HepG2 (cell line): ENCODE data around the gene PRKN. TPM values are rescaled to one million over a fixed set of nuclear protein-coding genes. Genes with fewer than 3 reads are reported as not detected.

Experiments
- ATAC-seq: fragments of 200-7000 bp; cut with Tn5 transposase; 3 replicates; pipeline ENCODE4 v1.9.1; 2020; ENCODE audit warnings: mild to moderate bottlenecking, moderate library complexity
- BruUV-seq: library from RNA; stranded (reverse); fragments of 400-500 nt; replicated peaks from 2 replicates; lab custom pipeline; 2021; lab: Mats Ljungman, UMichigan
- CTCF ChIA-PET: fragments of 300-600 bp; formaldehyde crosslinking; extraction: SDS; loops from one replicate; lab custom pipeline; 2021; ENCODE audit warnings: low total read pairs, inconsistent platforms, low intra/inter-chr PET ratio; lab: Yijun Ruan, JAX
- POLR2A ChIA-PET: fragments of 350-600 bp; sonication (Branson Sonifier 250); formaldehyde crosslinking; loops from one replicate; lab custom pipeline; 2020; ENCODE audit warnings: antibody characterized with exemption, inconsistent platforms; lab: Yijun Ruan, JAX
- DNase-seq: peaks from one replicate; pipeline ENCODE4 v3.0.0-alpha.2; 2015; ENCODE audit warnings: low spot score
- FAIRE-seq: peaks from 3 replicates; lab custom pipeline; 2011; peaks lifted over from hg19 to GRCh38; lab: Jason Lieb, UNC
- H2AFZ ChIP-seq: one replicate; pipeline ENCODE4 v1.6.1; 2011; ENCODE audit warnings: low read length, inconsistent platforms
- H3K27ac ChIP-seq: fragments of 300-600 bp; 3 replicates; pipeline ENCODE4 v1.8.0; 2011; ENCODE audit warnings: mixed run types, mild to moderate bottlenecking, mixed read lengths, low read length, inconsistent platforms; ENCODE audit not compliant: insufficient read depth; ENCODE audit errors: extremely low read length
- H3K27me3 ChIP-seq, 2 experiments: fragments of 200-600 bp in 1 of 2; 2 replicates in 1 of 2; 3 replicates in 1 of 2; pipeline versions ENCODE4 v1.6.0 to v1.8.0; 2011; ENCODE audit warnings: low read length in 2 of 2, mild to moderate bottlenecking in 2 of 2, moderate library complexity in 2 of 2, inconsistent platforms in 1 of 2; ENCODE audit not compliant: insufficient read depth in 2 of 2, control insufficient read depth in 1 of 2
- H3K36me3 ChIP-seq, 2 experiments: fragments of 200-600 bp in 1 of 2; replicated peaks in 1 of 2; 2 replicates in 1 of 2; 3 replicates in 1 of 2; pipeline versions ENCODE4 v1.5.1 to v1.8.0; 2011; ENCODE audit warnings: low read length in 2 of 2, inconsistent platforms in 1 of 2; ENCODE audit not compliant: insufficient read depth in 2 of 2, control insufficient read depth in 1 of 2
- H3K4me1 ChIP-seq: 2 replicates; pipeline ENCODE4 v1.5.1; 2012; ENCODE audit warnings: low read length, inconsistent platforms; ENCODE audit not compliant: insufficient read depth
- H3K4me2 ChIP-seq: 2 replicates; pipeline ENCODE4 v1.6.0; 2011; ENCODE audit warnings: low read depth, low read length, inconsistent platforms
- H3K4me3 ChIP-seq, 3 experiments: fragments of 200-600 bp in 1 of 3; sonication (generic), shearing (Covaris generic) in 1 of 3; replicated peaks in 1 of 3; 2 replicates each; pipeline ENCODE4 v1.5.1; 2011 to 2016; ENCODE audit warnings: low read length in 3 of 3, inconsistent platforms in 2 of 3, low read depth in 2 of 3, mild to moderate bottlenecking in 2 of 3, control low read depth in 1 of 3, mixed read lengths in 1 of 3; ENCODE audit not compliant: insufficient read depth in 1 of 3
- H3K79me2 ChIP-seq: one replicate; pipeline ENCODE4 v1.6.1; 2011; ENCODE audit warnings: low read length, inconsistent platforms; ENCODE audit not compliant: insufficient read depth
- H3K9ac ChIP-seq: 2 replicates; pipeline ENCODE4 v1.6.0; 2011; ENCODE audit warnings: mild to moderate bottlenecking, low read depth, low read length, inconsistent platforms; ENCODE audit not compliant: insufficient read depth
- H3K9me3 ChIP-seq: 2 replicates; pipeline ENCODE4 v1.5.1; 2012; ENCODE audit warnings: mild to moderate bottlenecking, low read length
- H4K20me1 ChIP-seq: 2 replicates; pipeline ENCODE4 v1.6.0; 2011; ENCODE audit warnings: inconsistent platforms, mild to moderate bottlenecking, low read length, moderate library complexity; ENCODE audit not compliant: insufficient read depth
- MAF1 ChIP-seq: sonication (generic); formaldehyde crosslinking; IDR thresholded peaks from 2 replicates; pipeline ENCODE4 v1.5.0; 2020; ENCODE audit warnings: missing genetic modification reagents, borderline replicate concordance
- REPIN1 ChIP-seq: sonication (generic); formaldehyde crosslinking; IDR thresholded peaks from 2 replicates; pipeline ENCODE4 v1.8.0; 2022; ENCODE audit warnings: missing genetic modification reagents, low read depth, mild to moderate bottlenecking, borderline replicate concordance
- ZFX ChIP-seq: sonication (generic); formaldehyde crosslinking; IDR thresholded peaks from 2 replicates; pipeline ENCODE4 v1.4.0; 2020; ENCODE audit warnings: mild to moderate bottlenecking, low read depth, missing genetic modification reagents, moderate library complexity
- ZFYVE20 ChIP-seq: sonication (generic); formaldehyde crosslinking; IDR thresholded peaks from 2 replicates; pipeline ENCODE4 v1.8.0; 2023; ENCODE audit warnings: low read depth, mild to moderate bottlenecking, moderate library complexity, missing genetic modification reagents, borderline replicate concordance
- ZKSCAN1 ChIP-seq: fragments of 150-350 bp; IDR thresholded peaks from 2 replicates; pipeline ENCODE4 v1.6.1; 2014; ENCODE audit warnings: low read length
- ZMAT3 ChIP-seq: sonication (generic); formaldehyde crosslinking; conservative IDR thresholded peaks from 2 replicates; pipeline ENCODE4 v1.7.0; 2021; ENCODE audit warnings: missing genetic modification reagents
- ZNF136 ChIP-seq: sonication (generic); formaldehyde crosslinking; IDR thresholded peaks from 2 replicates; pipeline ENCODE4 v1.8.1; 2022; ENCODE audit warnings: low read depth, mild to moderate bottlenecking, moderate library complexity, missing genetic modification reagents
- ZNF20 ChIP-seq: sonication (generic); formaldehyde crosslinking; IDR thresholded peaks from 2 replicates; pipeline ENCODE4 v1.4.0; 2020; ENCODE audit warnings: mild to moderate bottlenecking, moderate library complexity, missing genetic modification reagents
- ZNF563 ChIP-seq: sonication (generic); formaldehyde crosslinking; IDR thresholded peaks from 2 replicates; pipeline ENCODE4 v1.8.0; 2022; ENCODE audit warnings: mild to moderate bottlenecking, moderate library complexity, missing genetic modification reagents
- ZZZ3 ChIP-seq: sonication (generic); formaldehyde crosslinking; IDR thresholded peaks from 2 replicates; pipeline ENCODE4 v1.4.0; 2020; ENCODE audit warnings: missing genetic modification reagents, mild to moderate bottlenecking, borderline replicate concordance
- WGBS: methylation state at CpG from one replicate; pipeline ENCODE4 v1.1.6; 2017; ENCODE audit warnings: low lambda C conversion rate; 5-methylcytosine and 5-hydroxymethylcytosine counted together
- in situ Hi-C: cut with HindIII; loops from 2 replicates; pipeline ENCODE4 v1.10.0; 2017; ENCODE audit warnings: low pct_unique_long_range_greater_than_20kb; ENCODE audit not compliant: extremely low pct_ligation_motif_present
- intact Hi-C: fragments of 100-400 bp; cut with micrococcal nuclease; formaldehyde crosslinking; loops from one replicate; pipeline ENCODE4 v1.10.0; 2022; ENCODE audit not compliant: unreplicated experiment
- polyA plus RNA-seq, 8 experiments: library from polyadenylated mRNA; depleted of rRNA in 3 of 8; stranded (reverse) in 7 of 8; unstranded in 1 of 8; fragments of >200 nt; fragmentation: Illumina TruSeq in 4 of 8; extraction: Trizol in 4 of 8; gene quantifications; 2 replicates each; pipeline versions ENCODE4 v1.2.1 to v1.2.3, GENCODE V29; 2011 to 2016; ENCODE audit warnings: low read depth in 4 of 8, missing spikeins in 1 of 8, mixed read lengths in 1 of 8; ENCODE audit not compliant: insufficient read depth in 1 of 8
- total RNA-seq, 5 experiments: library from RNA; depleted of rRNA; stranded (reverse); fragments of >200 nt; fragmentation: Illumina TruSeq; extraction: Trizol; gene quantifications; 2 replicates each; pipeline ENCODE4 v1.2.3, GENCODE V29; 2016; ENCODE audit warnings: low read depth in 1 of 5
- TF ChIP-seq, protein P1 (sequence below): sonication (generic); formaldehyde crosslinking; IDR thresholded peaks from 2 replicates; pipeline ENCODE4 v1.8.0; 2022; ENCODE audit warnings: missing genetic modification reagents, low read depth, mild to moderate bottlenecking, borderline replicate concordance
- TF ChIP-seq, protein P2 (sequence below): sonication (generic); formaldehyde crosslinking; conservative IDR thresholded peaks from 2 replicates; pipeline ENCODE4 v1.4.0; 2020; ENCODE audit warnings: missing genetic modification reagents

The PRKN gene
- total and polyA plus RNA-seq, 2 of the 13 experiments (the other 11 are each of a cell fraction or from before 2014, with no cell fraction given) = 0.31 to 0.44 TPM

DNA sequence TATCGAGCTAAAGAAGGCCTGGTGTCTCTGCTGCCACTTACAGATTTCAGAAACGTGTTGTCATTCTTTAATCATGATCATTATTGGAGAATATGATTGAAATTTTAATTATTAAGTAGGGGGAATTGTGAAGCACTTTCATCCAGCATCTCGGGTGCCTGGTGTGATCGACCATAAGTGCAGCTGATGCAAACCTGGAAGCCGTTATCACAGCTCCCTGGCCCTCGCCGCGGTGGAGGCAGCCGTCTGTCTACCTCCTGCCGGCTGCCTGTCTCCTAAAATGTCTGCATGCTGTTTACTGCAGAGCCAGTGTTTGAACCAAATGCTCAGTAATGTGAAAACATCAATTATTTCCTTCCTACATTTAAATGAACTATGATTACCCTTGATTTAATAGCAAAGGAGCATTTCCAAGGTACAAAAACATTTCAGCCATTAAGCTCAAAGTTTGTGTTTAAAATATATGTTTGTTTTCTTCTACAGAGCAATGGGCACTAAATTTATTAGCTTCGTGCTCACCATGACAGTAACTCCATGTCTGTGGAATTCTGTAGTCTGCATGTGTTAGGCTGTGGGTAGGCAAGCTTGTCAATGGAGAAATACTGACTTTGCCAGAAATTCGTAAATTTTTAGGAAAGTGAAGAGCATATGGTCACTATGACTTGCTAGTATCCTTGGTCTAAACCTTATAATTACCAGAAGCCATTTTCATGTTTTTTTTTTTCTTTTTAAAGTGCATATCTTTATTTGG is 1269.2 kb downstream of the PRKN start:
- ChIA-PET POLR2A (no interaction called here), CTCF (no interaction called here)
- in situ Hi-C loops (no loop called here), intact Hi-C loops (no loop called here)
- no peak overlapping the region for H3K9ac ChIP-seq
- no peaks in the 10 kb centered on the region for H3K4me1 ChIP-seq
- H3K9me3 ChIP-seq = no peaks in the 10 kb centered on the region
- WGBS = 13% methylated on average over 12 of the region's 12 CpGs
- ATAC-seq = no peak
- H3K4me3 ChIP-seq = no peak overlapping the region
- no peak for DNase-seq
- H3K27ac ChIP-seq = no peak overlapping the region
- H2AFZ ChIP-seq = no peak overlapping the region
- no peaks in the 10 kb centered on the region for H3K79me2 ChIP-seq
- TF ChIP-seq REPIN1 = no peak
- TF ChIP-seq ZNF563 (CRISPR knock-in tag) = no peak
- no peak for TF ChIP-seq ZFYVE20 (CRISPR knock-in tag)
- TF ChIP-seq ZKSCAN1 = no peak
- TF ChIP-seq, protein P1, sequence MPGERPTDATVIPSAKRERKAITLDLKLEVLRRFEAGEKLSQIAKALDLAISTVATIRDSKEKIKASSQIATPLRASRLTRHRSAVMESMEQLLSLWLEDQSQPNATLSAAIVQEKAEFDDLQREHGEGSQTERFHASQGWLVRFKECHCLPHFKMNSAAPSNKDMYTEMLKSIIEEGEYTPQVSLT (CRISPR knock-in tag) = no peak
- TF ChIP-seq ZFX (CRISPR knock-in tag) = no peak
- TF ChIP-seq ZZZ3 (CRISPR knock-in tag) = no peak
- TF ChIP-seq ZNF20 (CRISPR knock-in tag) = no peak
- no peak for TF ChIP-seq ZMAT3
- TF ChIP-seq MAF1 (CRISPR knock-in tag) = no peak
- no peak for TF ChIP-seq ZNF136 (CRISPR knock-in tag)
- TF ChIP-seq, protein P2, sequence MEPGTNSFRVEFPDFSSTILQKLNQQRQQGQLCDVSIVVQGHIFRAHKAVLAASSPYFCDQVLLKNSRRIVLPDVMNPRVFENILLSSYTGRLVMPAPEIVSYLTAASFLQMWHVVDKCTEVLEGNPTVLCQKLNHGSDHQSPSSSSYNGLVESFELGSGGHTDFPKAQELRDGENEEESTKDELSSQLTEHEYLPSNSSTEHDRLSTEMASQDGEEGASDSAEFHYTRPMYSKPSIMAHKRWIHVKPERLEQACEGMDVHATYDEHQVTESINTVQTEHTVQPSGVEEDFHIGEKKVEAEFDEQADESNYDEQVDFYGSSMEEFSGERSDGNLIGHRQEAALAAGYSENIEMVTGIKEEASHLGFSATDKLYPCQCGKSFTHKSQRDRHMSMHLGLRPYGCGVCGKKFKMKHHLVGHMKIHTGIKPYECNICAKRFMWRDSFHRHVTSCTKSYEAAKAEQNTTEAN (CRISPR knock-in tag) = no peak
- no peak for FAIRE-seq
- H3K4me2 ChIP-seq = no peak overlapping the region
- no peaks in the 10 kb centered on the region for H3K36me3 ChIP-seq
- H4K20me1 ChIP-seq = no peaks in the 10 kb centered on the region
- peaks cover 0 to 4% of the 10 kb centered on the region in 2 experiments; a peak in 1 of 5 replicates for H3K27me3 ChIP-seq
- no TSS peak for BruUV-seq
